Left renal pelvis (tissue), 4 donors: ENCODE results near the gene UQCC5. TPM values are rescaled to one million over a fixed set of nuclear protein-coding genes. Genes with fewer than 3 reads are reported as not detected.
"Not testable (repeated sequence)": the region's sequence is repeated elsewhere in the genome, so short reads cannot be mapped to it uniquely, and the experiment has no call there.

Experiments used
- DNase-seq, 4 donors: peaks; one replicate each; pipeline ENCODE4 v3.0.0-alpha.2; 2013; ENCODE audit warnings: low read depth in 4 of 4, low spot score in 3 of 4
- polyA plus RNA-seq, 4 donors: library from polyadenylated mRNA; unstranded; fragments of 120-200 nt; gene quantifications; one replicate each; pipeline ENCODE4 v1.2.1, GENCODE V29; 2013; ENCODE audit not compliant: insufficient read length in 4 of 4

UQCC5 gene
- polyA plus RNA-seq, 4 donors = 12.2 to 23.4 (median 14.8) TPM

- DNase-seq = no peak
These were observed 14.3 kb upstream of the UQCC5 start for GRCh38 chr3:52521881-52522650.

GRCh38 chr3:52522651-52523251 is 13.7 kb upstream of the UQCC5 start:
- DNase-seq = no peak

GRCh38 chr3:52523386-52524257 is 12.8 kb upstream of the UQCC5 start:
- no peak for DNase-seq

GRCh38 chr3:52524258-52524751 is 12.1 kb upstream of the UQCC5 start:
- no peak for DNase-seq

GRCh38 chr3:52524752-52525679 is 11.4 kb upstream of the UQCC5 start:
- DNase-seq = no peak

- no peak for DNase-seq
These were observed 10.5 kb upstream of the UQCC5 start for GRCh38 chr3:52525680-52526561.

GRCh38 chr3:52526671-52527038 is 9.8 kb upstream of the UQCC5 start:
- DNase-seq = not testable (repeated sequence)

- no peak for DNase-seq
These were observed 9.2 kb upstream of the UQCC5 start for GRCh38 chr3:52527039-52527731.

- no peak for DNase-seq
These were observed 8.4 kb upstream of the UQCC5 start for GRCh38 chr3:52527732-52528585.

GRCh38 chr3:52528586-52529375 is 7.6 kb upstream of the UQCC5 start:
- no peak for DNase-seq

- no peak for DNase-seq
These were observed 6.8 kb upstream of the UQCC5 start for GRCh38 chr3:52529376-52530333.

GRCh38 chr3:52530918-52531826 is 5.2 kb upstream of the UQCC5 start:
- no peak for DNase-seq

- no peak for DNase-seq
These were observed 4.4 kb upstream of the UQCC5 start for GRCh38 chr3:52531860-52532516.

GRCh38 chr3:52532517-52532837 is 3.9 kb upstream of the UQCC5 start:
- no peak for DNase-seq
